GOT3 (cell line): ENCODE measurements around the gene CHRNA7.
"Not testable (repeated sequence)": the region's sequence is repeated elsewhere in the genome, so short reads cannot be mapped to it uniquely, and the experiment has no call there.

Source experiments
- DNase-seq: peaks from one replicate; lab custom pipeline; 2025; ENCODE audit warnings: mixed read lengths; lab: John Stamatoyannopoulos, UW

CHRNA7 gene

DNA sequence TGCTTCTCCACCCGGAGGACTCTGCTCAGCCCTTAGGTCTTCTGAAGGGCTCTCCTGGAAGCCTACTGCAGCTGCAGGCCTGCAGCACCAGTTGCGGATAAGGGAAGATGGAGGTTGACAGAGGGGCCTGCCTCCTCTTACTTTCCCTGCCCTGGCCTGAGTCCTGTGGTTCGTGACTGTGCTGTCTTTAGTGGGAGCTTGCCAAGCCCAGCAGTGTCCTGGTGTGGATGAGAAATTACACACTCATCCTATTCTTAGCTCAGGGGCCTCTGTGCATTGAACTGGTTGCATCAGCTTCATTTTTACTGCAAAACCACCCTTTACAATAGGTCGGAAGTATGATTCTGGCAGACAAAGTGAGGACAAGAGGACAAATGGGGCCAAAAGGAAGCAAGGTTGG is 163.5 kb downstream of the CHRNA7 start:
- DNase-seq, result not testable (repeated sequence)

DNA sequence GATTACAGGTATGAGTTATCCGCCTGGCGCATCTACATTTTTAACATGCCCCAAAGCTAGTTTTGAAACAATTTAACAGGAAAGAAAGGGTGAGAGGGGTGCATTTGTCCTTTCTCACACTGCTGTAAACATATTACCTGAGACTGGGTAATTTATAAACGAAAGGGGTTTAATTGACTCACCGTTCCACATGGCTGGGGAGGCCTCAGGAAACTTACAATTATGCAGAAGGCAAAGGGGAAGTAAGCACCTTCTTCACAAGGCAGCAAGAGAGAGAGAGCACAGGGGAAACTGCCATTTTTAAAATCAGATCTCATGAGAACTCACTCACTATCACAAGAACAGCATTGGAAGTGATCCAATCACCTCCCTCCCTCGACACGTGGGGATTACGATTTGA is 165.9 kb downstream of the CHRNA7 start:
- DNase-seq, result not testable (repeated sequence)

DNA sequence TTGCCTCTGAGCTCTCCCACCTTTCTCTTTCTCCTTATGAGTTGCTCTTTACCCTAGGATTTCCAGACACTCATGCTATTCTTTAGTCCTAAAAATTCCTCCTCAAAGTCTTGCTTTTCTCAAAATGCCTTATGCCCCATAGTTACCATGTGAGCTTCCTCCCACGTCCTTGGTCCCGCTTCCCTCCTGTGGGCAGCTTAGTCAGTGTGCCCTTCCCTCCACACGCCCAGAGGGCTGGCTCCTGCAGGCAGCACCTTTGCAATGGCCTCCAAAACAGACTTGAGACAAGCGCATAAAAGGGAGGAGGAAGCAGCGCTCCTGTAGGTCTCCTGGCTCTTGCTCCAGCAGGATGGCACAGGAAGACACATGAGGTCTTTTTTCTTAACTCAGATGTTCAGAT is 168.6 kb downstream of the CHRNA7 start:
- not testable (repeated sequence) for DNase-seq

DNA sequence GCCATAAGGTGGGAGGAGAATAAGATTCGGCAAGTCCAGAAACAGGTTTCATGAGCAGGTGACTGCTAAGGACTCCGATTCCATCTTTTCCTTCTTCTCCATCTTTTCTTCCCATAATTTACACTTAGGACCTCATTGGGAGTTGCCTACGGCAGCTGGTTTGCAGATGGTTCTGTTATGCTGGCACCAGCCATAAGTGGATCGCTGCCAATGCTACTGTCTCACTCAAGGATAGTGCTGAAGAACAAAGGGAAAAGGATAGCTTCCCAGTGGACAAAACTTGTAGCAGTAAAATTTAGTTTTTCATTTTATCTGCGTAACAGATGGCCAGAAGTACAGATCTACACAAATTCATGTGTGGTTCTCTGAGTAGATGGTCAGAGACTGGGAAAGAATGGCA is 178.8 kb downstream of the CHRNA7 start:
- not testable (repeated sequence) for DNase-seq

DNA sequence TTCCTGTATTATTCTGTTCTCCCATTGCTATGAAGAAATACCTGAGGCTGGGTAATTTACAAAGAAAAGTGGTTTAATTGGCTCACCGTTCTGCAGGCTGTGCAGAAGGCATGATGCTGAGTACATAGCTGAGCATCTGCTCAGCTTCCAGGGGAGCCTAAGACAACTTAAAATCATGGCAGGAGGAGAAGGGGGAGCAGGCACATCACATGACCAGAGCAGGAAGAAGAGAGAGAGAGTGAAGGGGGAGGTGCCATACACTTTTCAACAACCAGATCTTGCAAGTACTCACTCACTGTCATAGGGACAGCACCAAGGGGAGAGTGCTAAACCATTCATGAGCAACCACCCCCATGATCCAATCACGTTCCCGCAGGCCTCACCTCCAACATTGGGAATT is 188.4 kb downstream of the CHRNA7 start:
- DNase-seq, result no peak
